ENCODE measurements around the gene USB1.
A peak's percentile ranks its signal among the peaks of the same experiment; 100 is the strongest.
"Not testable (repeated sequence)": the region's sequence is repeated elsewhere in the genome, so short reads cannot be mapped to it uniquely, and the experiment has no call there.

The USB1 gene

DNA sequence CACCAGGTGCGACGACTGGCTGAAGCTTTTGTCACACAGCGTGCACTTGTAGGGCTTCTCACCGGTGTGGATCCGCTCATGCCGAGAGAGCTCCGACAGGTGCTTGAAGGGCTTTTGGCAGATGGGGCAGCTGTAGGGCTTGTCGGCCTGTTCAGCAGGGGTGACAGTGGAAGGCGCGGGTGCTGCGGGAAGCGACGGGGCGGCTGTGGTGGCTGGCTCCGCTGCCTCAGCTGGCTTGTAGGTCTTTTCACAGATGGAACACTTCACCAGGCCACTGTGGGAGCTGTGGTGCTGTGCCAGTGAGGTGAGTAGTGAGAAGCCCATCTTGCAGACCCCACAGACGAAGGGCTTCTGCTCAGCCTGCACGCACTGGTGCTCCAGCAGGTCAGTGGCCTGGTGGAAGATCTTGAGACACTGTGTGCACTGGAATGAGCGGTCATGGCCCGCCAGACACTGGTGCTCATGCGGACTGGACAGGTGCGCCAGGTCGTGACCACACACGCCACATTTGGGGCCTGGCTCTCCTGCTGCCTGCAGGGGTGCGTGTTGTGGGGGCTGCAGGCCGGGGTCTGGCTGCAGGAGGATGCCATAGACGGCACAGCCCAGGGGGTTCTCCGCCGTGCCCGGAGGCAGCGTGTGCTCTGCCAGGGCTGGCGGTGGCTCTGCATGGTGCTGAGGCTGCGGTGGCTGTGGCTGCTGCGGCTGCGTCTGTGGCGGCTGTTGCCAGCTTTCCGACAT is 3.5 kb upstream of the USB1 start:
- Mint-ChIP-seq H3K4me3 (no peak overlapping the region), H3K27ac (peak overlapping the region; percentile 74), H3K4me1 (peaks cover 60% of the 10 kb centered on the region), H3K9me3 (no peaks in the 10 kb centered on the region), H3K36me3 (peaks cover 1% of the 10 kb centered on the region), H3K27me3 (no peaks in the 10 kb centered on the region)

DNA sequence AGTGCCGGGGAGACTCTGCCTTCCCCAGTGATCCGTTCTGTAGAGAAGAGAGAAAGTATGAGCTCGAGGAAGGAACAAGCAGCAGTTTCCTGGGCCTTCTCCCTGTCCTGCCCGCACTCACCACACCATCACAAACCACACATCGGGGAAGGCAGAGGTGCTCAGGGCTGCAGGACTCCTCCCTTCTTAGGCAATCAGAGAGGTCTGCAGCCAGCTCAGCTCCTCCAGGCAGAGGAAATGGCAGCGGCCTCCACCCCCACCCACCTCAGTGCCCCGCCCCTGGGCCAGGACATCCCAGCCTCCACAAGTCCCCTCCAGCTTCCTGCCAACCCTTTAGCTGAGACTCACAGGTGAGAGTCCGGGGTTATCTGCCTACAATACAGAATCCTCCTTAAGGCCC is 2.7 kb upstream of the USB1 start:
- peaks cover 58% of the 10 kb centered on the region for H3K4me1 Mint-ChIP-seq
- peaks cover 1% of the 10 kb centered on the region for H3K36me3 Mint-ChIP-seq
- no peaks in the 10 kb centered on the region for H3K27me3 Mint-ChIP-seq
- H3K27ac Mint-ChIP-seq, result peak overlapping the region; percentile 74
- H3K9me3 Mint-ChIP-seq, result no peaks in the 10 kb centered on the region
- H3K4me3 Mint-ChIP-seq, result peak overlapping the region; percentile 83

DNA sequence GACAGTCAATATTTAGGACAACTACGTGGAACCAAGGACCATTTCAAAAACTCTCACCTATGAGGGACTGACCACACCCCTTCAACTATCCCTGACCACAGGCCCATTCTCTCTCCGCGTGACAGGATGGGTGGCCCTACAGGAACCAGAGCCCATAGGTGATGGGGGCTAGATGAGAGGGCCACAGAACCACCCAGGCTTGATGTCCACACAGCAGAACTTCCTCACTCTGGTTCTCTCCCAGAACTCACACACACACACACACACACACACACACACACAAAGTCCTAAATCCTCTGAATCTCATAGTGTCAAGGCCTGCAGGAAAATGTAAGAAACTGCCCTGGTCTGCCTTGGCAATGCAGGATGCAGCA is 2.2 kb upstream of the USB1 start:
- Mint-ChIP-seq H3K4me1 (peaks cover 61% of the 10 kb centered on the region), H3K36me3 (peaks cover 4% of the 10 kb centered on the region), H3K27me3 (no peaks in the 10 kb centered on the region), H3K9me3 (no peaks in the 10 kb centered on the region), H3K4me3 (peak overlapping the region; percentile 83), H3K27ac (peak overlapping the region; percentile 81)

DNA sequence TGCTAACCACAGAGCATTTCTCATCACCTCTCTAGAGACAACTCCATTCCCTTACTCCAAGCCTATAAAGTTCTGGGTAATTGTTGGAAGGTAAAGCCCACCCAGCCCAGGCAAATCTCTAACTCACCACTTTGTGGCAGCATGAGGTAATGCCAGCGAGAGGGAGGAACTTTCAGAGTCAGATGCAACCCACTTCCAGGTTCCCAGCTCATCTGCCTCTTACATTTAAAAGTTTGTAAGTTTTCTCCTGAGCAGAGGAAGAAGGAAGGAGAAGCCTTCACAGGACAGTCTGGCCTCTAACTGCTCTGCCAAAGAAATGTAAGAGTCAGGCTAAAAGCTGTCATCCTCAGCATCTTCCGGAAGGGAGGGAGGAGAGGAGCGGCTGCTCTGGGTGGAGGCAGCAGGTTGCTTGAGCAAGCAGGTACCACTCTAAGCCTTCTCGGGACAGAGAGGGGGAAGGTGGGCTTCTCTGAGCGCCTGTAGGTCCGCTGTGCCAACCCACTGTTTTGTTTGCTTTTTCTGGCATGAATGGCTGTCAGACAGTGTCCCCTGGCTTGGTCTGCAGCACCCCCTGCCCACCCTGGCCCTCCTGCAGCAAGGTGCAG is 1.7 kb upstream of the USB1 start:
- Mint-ChIP-seq H3K4me3 (peak overlapping the region; percentile 83), H3K27ac (peak overlapping the region; percentile 81), H3K9me3 (no peaks in the 10 kb centered on the region), H3K27me3 (no peaks in the 10 kb centered on the region), H3K36me3 (peaks cover 5% of the 10 kb centered on the region), H3K4me1 (peaks cover 63% of the 10 kb centered on the region)

DNA sequence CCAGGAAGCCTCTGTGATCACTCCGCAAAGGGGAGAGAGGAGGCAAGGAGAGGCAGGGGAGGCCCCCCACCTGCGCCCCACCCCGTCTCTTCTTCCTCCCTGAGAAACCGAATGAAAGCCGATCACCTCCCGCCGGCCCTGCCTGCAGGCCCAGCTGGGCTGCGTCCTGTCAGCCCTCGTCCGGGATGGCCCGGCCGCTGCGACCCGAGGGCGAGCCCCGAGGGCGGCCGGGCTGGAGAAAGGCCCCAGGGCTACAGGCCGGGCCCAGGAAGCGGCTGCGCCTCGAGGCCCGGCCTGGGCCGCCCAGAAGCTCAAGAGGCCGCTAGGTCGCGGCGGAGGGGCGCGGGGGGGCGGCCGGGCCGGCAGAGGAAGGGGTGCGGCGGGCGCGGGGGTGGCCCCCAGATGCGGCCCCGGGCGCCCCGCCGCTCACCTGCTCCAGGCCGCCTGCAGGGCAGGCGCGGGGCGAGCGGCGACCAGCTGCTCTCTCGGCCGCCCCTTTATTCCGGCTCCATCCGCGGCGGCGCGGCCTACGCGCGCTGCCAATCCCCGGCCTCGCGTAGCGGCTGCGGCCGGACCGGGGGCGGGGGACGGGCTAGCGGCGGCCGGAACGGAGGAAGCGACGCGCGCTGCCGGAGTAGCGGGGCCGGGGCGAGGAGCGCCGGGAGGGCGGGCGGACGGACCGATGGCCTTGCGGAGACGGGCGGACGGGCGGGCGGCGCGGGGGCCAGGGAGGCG is 1.1 kb upstream of the USB1 start, which contains the start of gene ZNF319:
Gene ZNF319 (minus strand): TSS at position 702 of the 735 bp plus-strand sequence. CDS start 2,407 bp downstream, outside the sequence.
- Mint-ChIP-seq H3K4me3 (peak within 1 kb of the TSS; percentile 93), H3K4me1 (peaks cover 65% of the 10 kb centered on the region), H3K27ac (peak within 1 kb of the TSS; percentile 88), H3K36me3 (peaks cover 8% of the 10 kb centered on the region), H3K27me3 (no peaks in the 10 kb centered on the region), H3K9me3 (no peaks in the 10 kb centered on the region)

DNA sequence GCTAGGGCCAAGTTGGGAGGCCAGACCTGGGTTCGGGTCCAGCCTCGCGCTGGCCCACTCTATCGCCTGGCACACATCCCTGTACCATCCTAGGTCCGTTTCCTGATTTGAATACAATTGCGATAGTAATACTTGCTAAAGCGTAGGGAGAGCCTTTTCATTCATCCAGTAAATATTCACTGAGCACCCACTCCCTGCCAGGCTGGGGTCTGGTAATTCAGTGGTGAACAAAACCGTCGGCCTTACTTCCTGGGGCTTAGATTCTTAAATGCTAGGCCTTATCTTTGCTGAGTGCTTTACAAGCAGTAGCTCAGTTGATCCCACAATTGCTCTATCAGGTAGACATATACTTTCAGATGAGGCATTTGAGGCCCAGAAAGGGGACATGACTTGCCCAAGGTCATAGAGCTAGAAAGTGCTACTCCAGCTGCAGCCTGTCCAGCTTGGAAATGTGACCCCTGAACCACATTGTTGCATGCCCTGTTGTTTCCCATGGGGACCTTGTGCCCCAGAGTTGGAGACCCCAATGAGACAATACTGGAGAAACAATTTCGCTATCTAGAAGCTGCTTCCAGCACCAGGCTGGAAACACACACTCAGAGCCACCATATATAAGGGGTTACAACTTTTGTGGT is 691 bp downstream of the USB1 start:
- peak overlapping the region; percentile 93 for H3K4me3 Mint-ChIP-seq
- H3K4me1 Mint-ChIP-seq, result peaks cover 59% of the 10 kb centered on the region
- no peaks in the 10 kb centered on the region for H3K27me3 Mint-ChIP-seq
- no peak overlapping the region for H3K27ac Mint-ChIP-seq
- H3K9me3 Mint-ChIP-seq, result no peaks in the 10 kb centered on the region
- peaks cover 9% of the 10 kb centered on the region for H3K36me3 Mint-ChIP-seq

DNA sequence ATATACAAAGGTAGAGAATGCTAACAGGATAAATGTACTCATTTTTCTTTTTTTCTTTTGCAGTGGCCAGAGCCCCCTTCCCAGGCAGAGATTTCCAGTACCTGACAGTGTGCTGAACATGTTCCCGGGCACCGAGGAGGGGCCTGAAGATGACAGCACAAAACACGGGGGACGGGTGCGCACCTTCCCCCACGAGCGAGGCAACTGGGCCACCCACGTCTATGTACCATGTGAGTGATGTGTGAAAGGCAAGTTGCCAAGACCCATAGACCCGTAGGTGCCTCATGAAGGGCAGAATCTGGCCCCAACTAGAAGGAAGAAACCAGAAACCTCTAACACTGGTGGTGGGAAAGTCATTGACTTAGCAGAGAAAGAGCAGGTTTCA is 1.2 kb downstream of the USB1 start:
- Mint-ChIP-seq H3K4me3 (peak overlapping the region; percentile 93), H3K27ac (no peak overlapping the region), H3K27me3 (no peaks in the 10 kb centered on the region), H3K9me3 (no peaks in the 10 kb centered on the region), H3K4me1 (peaks cover 59% of the 10 kb centered on the region), H3K36me3 (peaks cover 12% of the 10 kb centered on the region)

DNA sequence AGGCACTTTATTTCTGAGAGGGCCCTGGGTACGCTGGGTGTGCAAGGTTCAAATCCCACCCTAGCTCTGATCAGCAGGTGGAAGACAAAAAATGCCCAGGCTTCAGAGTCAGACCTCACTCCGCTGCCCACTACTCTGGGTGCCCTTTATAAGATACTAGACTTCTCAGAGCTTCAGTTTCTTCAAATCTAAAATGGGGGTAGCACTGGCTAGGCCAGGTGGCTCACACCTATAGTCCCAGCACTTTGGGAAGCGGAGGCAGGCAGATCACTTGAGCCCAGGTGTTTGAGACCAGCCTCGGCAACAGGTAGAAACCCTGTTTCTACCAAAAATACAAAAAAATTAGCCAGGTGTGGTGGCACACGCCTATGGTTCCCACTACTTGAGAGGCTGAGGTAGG is 1.7 kb downstream of the USB1 start:
- Mint-ChIP-seq H3K36me3 (peaks cover 12% of the 10 kb centered on the region), H3K27me3 (no peaks in the 10 kb centered on the region), H3K4me3 (no peak overlapping the region), H3K4me1 (peaks cover 54% of the 10 kb centered on the region), H3K27ac (no peak overlapping the region), H3K9me3 (no peaks in the 10 kb centered on the region)

DNA sequence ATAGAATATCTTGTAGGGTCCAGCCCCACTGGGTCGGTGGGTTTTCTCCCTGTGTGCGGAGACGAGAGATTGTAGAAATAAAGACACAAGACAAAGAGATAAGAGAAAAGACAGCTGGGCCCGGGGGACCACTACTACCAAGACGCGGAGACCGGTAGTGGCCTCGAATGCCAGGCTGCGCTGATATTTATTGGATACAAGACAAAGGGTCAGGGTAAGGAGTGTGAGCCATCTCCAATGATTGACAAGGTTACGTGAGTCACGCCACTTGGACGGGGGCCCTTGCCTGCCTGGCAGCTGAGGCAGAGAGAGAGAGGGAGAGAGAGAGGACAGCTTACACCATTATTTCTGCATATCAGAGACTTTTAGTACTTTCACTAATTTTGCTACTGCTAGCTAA is 3.5 kb downstream of the USB1 start:
- H3K27me3 Mint-ChIP-seq, H3K4me3 Mint-ChIP-seq, H3K9me3 Mint-ChIP-seq, H3K27ac Mint-ChIP-seq: not testable (repeated sequence)
- Mint-ChIP-seq H3K36me3 (peaks cover 12% of the 10 kb centered on the region), H3K4me1 (peaks cover 38% of the 10 kb centered on the region)

DNA sequence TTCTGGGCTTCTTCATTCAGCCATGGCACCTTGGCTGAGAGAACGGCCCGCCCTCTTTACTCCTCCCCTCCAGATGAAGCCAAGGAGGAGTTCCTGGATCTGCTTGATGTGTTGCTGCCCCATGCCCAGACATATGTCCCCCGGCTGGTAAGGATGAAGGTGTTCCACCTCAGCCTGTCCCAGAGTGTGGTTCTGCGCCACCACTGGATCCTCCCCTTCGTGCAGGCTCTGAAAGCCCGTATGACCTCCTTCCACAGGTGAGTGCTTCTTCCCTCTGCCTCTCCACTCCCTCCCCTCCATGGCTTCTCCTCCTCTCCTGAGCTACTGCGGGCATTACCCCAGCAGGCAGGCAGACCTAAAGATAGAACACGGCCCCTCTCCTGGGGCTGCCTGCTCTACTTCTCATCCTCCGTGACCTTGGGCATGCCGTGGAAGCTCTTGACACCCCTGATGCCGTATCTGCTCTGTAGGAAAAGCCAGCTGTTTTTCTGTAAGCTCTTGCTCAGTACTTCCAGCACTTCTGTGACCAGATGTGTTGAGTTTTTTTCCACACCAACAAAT is 8.7 kb downstream of the USB1 start:
- Mint-ChIP-seq H3K4me1 (peaks cover 10% of the 10 kb centered on the region), H3K27ac (no peak overlapping the region), H3K36me3 (peaks cover 9% of the 10 kb centered on the region), H3K27me3 (no peaks in the 10 kb centered on the region), H3K9me3 (no peaks in the 10 kb centered on the region), H3K4me3 (no peak overlapping the region)

DNA sequence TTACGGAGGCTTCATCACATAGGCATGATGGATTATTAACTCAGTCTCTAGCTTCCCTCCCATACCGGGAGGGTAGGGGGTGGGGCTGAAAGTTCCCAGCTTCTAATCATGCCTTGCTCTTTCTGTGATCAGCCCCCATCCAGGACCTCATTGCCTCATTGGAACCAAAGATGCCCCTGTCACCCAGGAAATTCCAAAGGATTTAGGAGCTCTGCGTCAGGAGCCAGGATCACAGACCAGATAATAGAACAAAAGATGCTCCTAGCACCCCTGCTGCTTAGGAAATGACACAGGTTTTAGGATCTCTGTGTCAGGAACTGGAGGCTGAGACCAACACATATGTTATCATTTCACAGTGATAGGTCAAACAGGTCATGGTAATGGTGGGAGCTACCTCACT is 9.7 kb downstream of the USB1 start:
- Mint-ChIP-seq H3K27ac (no peak overlapping the region), H3K4me1 (peaks cover 5% of the 10 kb centered on the region), H3K27me3 (no peaks in the 10 kb centered on the region), H3K36me3 (peaks cover 9% of the 10 kb centered on the region), H3K4me3 (no peak overlapping the region), H3K9me3 (no peaks in the 10 kb centered on the region)

DNA sequence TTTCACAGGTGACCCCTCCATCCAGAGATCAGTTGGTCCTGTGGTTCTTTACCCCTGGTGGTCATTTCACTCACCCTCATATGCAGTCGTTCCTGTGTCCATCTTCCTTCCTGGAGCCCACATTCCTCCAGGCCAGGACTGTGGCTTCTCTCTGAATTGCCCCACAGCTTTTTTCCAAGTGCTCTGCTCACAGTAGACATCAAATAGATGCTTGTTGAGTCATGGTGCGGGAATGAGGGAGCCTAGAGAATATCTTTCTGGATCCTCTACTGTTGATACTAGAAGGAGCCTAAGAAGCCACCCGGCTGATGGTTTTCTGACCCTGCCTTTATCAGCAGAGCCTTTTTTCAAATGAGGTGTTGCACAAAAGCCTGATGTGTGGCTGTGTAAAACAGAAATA is 10.4 kb downstream of the USB1 start:
- Mint-ChIP-seq H3K4me1 (peaks cover 5% of the 10 kb centered on the region), H3K9me3 (no peaks in the 10 kb centered on the region), H3K27me3 (no peaks in the 10 kb centered on the region), H3K4me3 (no peak overlapping the region), H3K27ac (no peak overlapping the region), H3K36me3 (peaks cover 9% of the 10 kb centered on the region)

DNA sequence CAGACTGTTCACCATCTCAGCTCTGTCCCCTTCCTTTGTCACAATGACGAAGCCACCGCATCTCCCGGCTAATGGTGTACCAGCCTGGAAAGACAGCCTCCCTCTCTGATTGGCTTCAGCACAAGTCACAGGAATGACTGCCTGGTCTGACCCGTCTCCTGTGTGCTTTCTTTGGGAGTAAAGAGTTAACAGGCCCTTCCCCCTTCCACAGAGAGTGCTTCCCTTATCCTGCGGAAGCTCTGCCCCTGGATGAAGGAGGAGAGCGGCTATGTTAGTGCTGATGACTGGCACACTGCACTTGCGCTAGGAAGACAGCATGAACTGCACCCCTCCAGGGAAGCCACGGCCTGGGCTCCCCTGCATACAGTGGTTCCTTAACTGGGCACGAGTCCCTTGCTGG is 11.3 kb downstream of the USB1 start:
- Mint-ChIP-seq H3K9me3 (no peaks in the 10 kb centered on the region), H3K27me3 (no peaks in the 10 kb centered on the region), H3K27ac (no peak overlapping the region), H3K4me1 (no peaks in the 10 kb centered on the region), H3K4me3 (no peak overlapping the region), H3K36me3 (peaks cover 6% of the 10 kb centered on the region)

DNA sequence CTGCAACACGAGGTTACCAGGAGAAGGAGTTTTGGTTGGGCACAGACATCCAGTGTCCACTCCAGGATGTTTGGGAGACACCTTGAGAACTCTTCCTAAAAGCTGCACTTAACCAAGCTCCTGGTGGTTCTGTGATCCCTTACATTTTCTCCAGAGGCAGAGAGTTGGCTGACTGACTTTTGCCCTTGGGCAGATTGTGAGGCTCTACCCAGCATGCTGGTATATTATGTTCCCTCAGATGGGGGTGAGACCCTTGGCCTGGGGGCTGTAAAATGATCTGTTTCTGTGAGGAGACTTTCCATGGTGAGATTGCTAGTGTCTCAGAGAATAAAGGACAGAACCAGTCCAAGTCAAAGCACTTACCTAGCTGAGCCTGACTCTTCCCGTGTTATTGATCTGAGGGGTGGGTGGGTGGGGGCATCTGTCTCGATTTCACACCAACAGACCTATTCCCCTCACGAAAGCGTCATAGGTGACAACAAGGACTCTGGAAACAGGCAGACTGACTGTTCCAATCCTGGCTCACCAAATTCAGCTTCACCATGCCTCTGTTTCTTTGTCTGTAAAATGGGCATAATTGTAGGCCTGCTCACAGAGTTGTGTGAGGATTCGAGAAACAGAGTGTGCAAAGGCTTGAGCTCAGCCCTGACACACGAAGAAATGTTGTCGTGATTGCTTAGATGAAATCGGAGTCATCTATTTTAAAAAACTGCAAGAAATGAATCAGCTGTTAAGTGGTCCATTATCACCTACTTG is 12.2 kb downstream of the USB1 start:
- H3K4me1 Mint-ChIP-seq, result no peaks in the 10 kb centered on the region
- no peaks in the 10 kb centered on the region for H3K27me3 Mint-ChIP-seq
- H3K4me3 Mint-ChIP-seq, result no peak overlapping the region
- H3K9me3 Mint-ChIP-seq, result no peaks in the 10 kb centered on the region
- H3K27ac Mint-ChIP-seq, result no peak overlapping the region
- peaks cover 6% of the 10 kb centered on the region for H3K36me3 Mint-ChIP-seq

DNA sequence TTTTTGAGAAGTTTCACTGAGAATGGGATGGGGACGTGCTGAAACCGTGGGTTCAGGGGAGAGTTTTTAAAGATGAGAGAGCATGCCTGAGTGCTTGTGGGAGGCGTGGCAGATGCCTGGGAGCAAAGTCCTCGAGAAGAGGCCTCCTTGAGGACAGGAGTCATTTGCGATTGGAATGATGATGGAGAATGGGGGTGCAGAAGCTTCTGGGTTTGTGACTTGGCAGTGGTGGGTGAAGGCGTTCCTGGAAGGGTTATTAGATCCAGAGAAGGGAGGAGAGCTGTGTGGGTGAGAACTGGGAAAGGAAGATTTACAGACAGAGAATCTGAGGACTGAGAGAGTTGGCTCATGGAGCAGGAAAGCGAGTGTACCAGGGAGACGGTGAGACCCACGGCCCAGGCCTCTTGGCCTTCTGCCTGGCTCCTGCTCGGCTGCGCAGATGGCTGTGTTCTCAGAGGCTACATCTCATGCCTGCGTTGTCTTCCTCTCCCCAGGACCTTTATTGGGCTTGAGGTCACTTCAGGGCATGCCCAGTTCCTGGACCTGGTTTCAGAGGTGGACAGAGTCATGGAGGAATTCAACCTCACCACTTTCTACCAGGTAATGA is 15.7 kb downstream of the USB1 start:
- Mint-ChIP-seq H3K4me3 (no peak overlapping the region), H3K36me3 (no peaks in the 10 kb centered on the region), H3K27ac (no peak overlapping the region), H3K27me3 (no peaks in the 10 kb centered on the region), H3K4me1 (peaks cover 9% of the 10 kb centered on the region), H3K9me3 (no peaks in the 10 kb centered on the region)
